Measurements from ENCODE around the gene AKAP1.

The AKAP1 gene

GRCh38 chr17:57106107-57106835 lies 21.2 kb downstream of the AKAP1 start:
- Histone ChIP-seq H3K27me3 (no peaks in the 10 kb centered on the region), H3K4me1 (peaks cover 29% of the 10 kb centered on the region), H3K4me3 (ENCODE audit: low read depth, low read length) (no peak overlapping the region), H3K9me3 (no peaks in the 10 kb centered on the region), H3K36me3 (peaks cover 47% of the 10 kb centered on the region)
- TF ChIP-seq CTCF (IDR thresholded peaks at IDR 0.05; ENCODE audit: low read depth, low read length): peak; percentile 72
- peak; percentile 77 for DNase-seq

- no peak overlapping the region for H3K4me3 ChIP-seq (ENCODE audit: low read depth, low read length)
- peaks cover 53% of the 10 kb centered on the region for H3K36me3 ChIP-seq
- peaks cover 29% of the 10 kb centered on the region for H3K4me1 ChIP-seq
- TF ChIP-seq CTCF (IDR thresholded peaks at IDR 0.05; ENCODE audit: low read depth, low read length): no peak; the same call in 1 of the 2 replicates
- DNase-seq: no peak
- no peaks in the 10 kb centered on the region for H3K9me3 ChIP-seq
- H3K27me3 ChIP-seq: no peaks in the 10 kb centered on the region
Measured at GRCh38 chr17:57106836-57107497, 21.9 kb downstream of the AKAP1 start.

- no peak for DNase-seq
- Histone ChIP-seq H3K4me1 (peaks cover 29% of the 10 kb centered on the region), H3K9me3 (no peaks in the 10 kb centered on the region), H3K4me3 (ENCODE audit: low read depth, low read length) (no peak overlapping the region), H3K27me3 (no peaks in the 10 kb centered on the region), H3K36me3 (peaks cover 59% of the 10 kb centered on the region)
- no peak for TF ChIP-seq CTCF (IDR thresholded peaks at IDR 0.05; ENCODE audit: low read depth, low read length)
Measured at GRCh38 chr17:57107498-57108101, 22.6 kb downstream of the AKAP1 start.

GRCh38 chr17:57108671-57109392 lies 23.8 kb downstream of the AKAP1 start:
- peaks cover 66% of the 10 kb centered on the region for H3K36me3 ChIP-seq
- no peaks in the 10 kb centered on the region for H3K9me3 ChIP-seq
- no peak overlapping the region for H3K4me3 ChIP-seq (ENCODE audit: low read depth, low read length)
- no peaks in the 10 kb centered on the region for H3K27me3 ChIP-seq
- H3K4me1 ChIP-seq: peaks cover 29% of the 10 kb centered on the region
- DNase-seq: no peak
- no peak for TF ChIP-seq CTCF (IDR thresholded peaks at IDR 0.05; ENCODE audit: low read depth, low read length)

GRCh38 chr17:57109393-57110151 lies 24.5 kb downstream of the AKAP1 start:
- peaks cover 74% of the 10 kb centered on the region for H3K36me3 ChIP-seq

More at GRCh38 chr17:57109393-57110151, 24.5 kb downstream of the AKAP1 start:
- H3K27me3 ChIP-seq: no peaks in the 10 kb centered on the region
- H3K9me3 ChIP-seq: no peaks in the 10 kb centered on the region
- peak; percentile 38 for DNase-seq
- H3K4me3 ChIP-seq (ENCODE audit: low read depth, low read length): no peak overlapping the region
- H3K4me1 ChIP-seq: peaks cover 29% of the 10 kb centered on the region
- peak; percentile 42 for TF ChIP-seq CTCF (IDR thresholded peaks at IDR 0.05; ENCODE audit: low read depth, low read length)

Data from BE2C (cell line).